GM12878 (cell line): ENCODE data around the gene PCNX4. TPM values are rescaled to one million over a fixed set of nuclear protein-coding genes. Genes with fewer than 3 reads are reported as not detected.

Experiments used
- ATAC-seq: fragments of 200-7000 bp; cut with Tn5 transposase; 3 replicates; pipeline ENCODE4 v1.9.1; 2020; ENCODE audit warnings: mild to moderate bottlenecking, moderate library complexity
- BruUV-seq: library from RNA; stranded (reverse); fragments of 400-500 nt; replicated peaks from 2 replicates; lab custom pipeline; 2021; lab: Mats Ljungman, UMichigan
- CTCF ChIA-PET: fragments of 300-600 bp; sonication (Branson Sonifier 250); formaldehyde crosslinking; extraction: SDS; loops from one replicate; lab custom pipeline; 2021; ENCODE audit warnings: inconsistent platforms; lab: Yijun Ruan, JAX
- POLR2A ChIA-PET: fragments of 350-600 bp; formaldehyde crosslinking; extraction: SDS; loops from one replicate; lab custom pipeline; 2021; ENCODE audit warnings: inconsistent platforms; lab: Charles Lee
- RAD21 ChIA-PET: fragments of 300-600 bp; sonication (Branson Sonifier 250); formaldehyde crosslinking; loops from one replicate; lab custom pipeline; 2023; ENCODE audit warnings: antibody characterized with exemption; ENCODE audit not compliant: unreplicated experiment; lab: Charles Lee
- SMC1A ChIA-PET: fragments of 300-600 bp; sonication (Branson Sonifier 250); formaldehyde crosslinking; loops from one replicate; lab custom pipeline; 2023; ENCODE audit not compliant: unreplicated experiment, uncharacterized antibody; lab: Charles Lee
- DNase-seq: peaks from one replicate; pipeline ENCODE4 v3.0.0-alpha.2; 2011; ENCODE audit warnings: low read depth, low spot score
- FAIRE-seq: peaks from 3 replicates; lab custom pipeline; 2011; peaks lifted over from hg19 to GRCh38; lab: Jason Lieb, UNC
- H2AFZ ChIP-seq: 2 replicates; pipeline ENCODE4 v1.6.0; 2011; ENCODE audit warnings: low read depth, low read length, control low read depth; ENCODE audit not compliant: control insufficient read depth
- H3K27ac ChIP-seq: 2 replicates; pipeline ENCODE4 v1.5.1; 2011; ENCODE audit warnings: control low read depth; ENCODE audit not compliant: control insufficient read depth, insufficient read depth
- H3K27me3 ChIP-seq, 2 experiments: replicated peaks in 1 of 2; 2 replicates each; pipeline versions ENCODE4 v1.6.0 to v1.6.1; 2011; ENCODE audit warnings: low read length in 1 of 2; ENCODE audit not compliant: control insufficient read depth in 2 of 2, insufficient read depth in 2 of 2
- H3K36me3 ChIP-seq, 2 experiments: 2 replicates each; pipeline ENCODE4 v1.5.1; 2011; ENCODE audit warnings: low read length in 1 of 2; ENCODE audit not compliant: control insufficient read depth in 2 of 2, insufficient read depth in 2 of 2
- H3K4me1 ChIP-seq: 2 replicates; pipeline ENCODE4 v1.6.1; 2011; ENCODE audit warnings: mild to moderate bottlenecking, low read length, moderate library complexity, mixed read lengths; ENCODE audit not compliant: control insufficient read depth, insufficient read depth
- H3K4me2 ChIP-seq: 2 replicates; pipeline ENCODE4 v1.6.0; 2011; ENCODE audit warnings: control low read depth; ENCODE audit not compliant: control insufficient read depth, insufficient read depth
- H3K4me3 ChIP-seq: fragments of 200-600 bp; sonication (generic); 2 replicates; pipeline ENCODE4 v1.5.1; 2016
- H3K79me2 ChIP-seq: 2 replicates; pipeline ENCODE4 v1.6.0; 2011; ENCODE audit warnings: low read length; ENCODE audit not compliant: control insufficient read depth, insufficient read depth
- H3K9ac ChIP-seq: 2 replicates; pipeline ENCODE4 v1.8.0; 2011; ENCODE audit warnings: low read length, control low read depth, mixed read lengths; ENCODE audit not compliant: control insufficient read depth, insufficient read depth
- H3K9me3 ChIP-seq: replicated peaks from 3 replicates; pipeline ENCODE4 v1.5.1; 2011; ENCODE audit warnings: mild to moderate bottlenecking, low read length; ENCODE audit not compliant: control insufficient read depth, insufficient read depth
- H4K20me1 ChIP-seq: 2 replicates; pipeline ENCODE4 v1.6.0; 2011; ENCODE audit not compliant: control insufficient read depth, insufficient read depth
- ATF7 ChIP-seq: fragments of 450-650 bp; IDR thresholded peaks from 2 replicates; pipeline ENCODE4 v1.6.1; 2016; ENCODE audit warnings: low read depth, mild to moderate bottlenecking
- IKZF2 ChIP-seq, 2 experiments: fragments of 450-650 bp; IDR thresholded peaks; 2 replicates each; pipeline ENCODE4 v1.6.1; 2017; ENCODE audit warnings: mild to moderate bottlenecking in 2 of 2, moderate library complexity in 2 of 2
- IRF4 ChIP-seq: IDR thresholded peaks from 2 replicates; pipeline ENCODE4 v1.6.1; 2011; ENCODE audit warnings: low read depth, low read length
- NFIC ChIP-seq: IDR thresholded peaks from 2 replicates; pipeline ENCODE4 v1.6.1; 2012; ENCODE audit warnings: low read depth, mild to moderate bottlenecking, inconsistent platforms, low read length, moderate library complexity
- NFYA ChIP-seq: IDR thresholded peaks from 2 replicates; pipeline ENCODE4 v1.6.1; 2011; ENCODE audit warnings: low read depth, mild to moderate bottlenecking, low read length, improper control_type of control experiment, borderline replicate concordance
- NR2C1 ChIP-seq: fragments of 450-650 bp; IDR thresholded peaks from 2 replicates; pipeline ENCODE4 v1.6.1; 2017; ENCODE audit warnings: antibody characterized with exemption, mild to moderate bottlenecking, moderate library complexity
- PAX8 ChIP-seq: fragments of 450-650 bp; IDR thresholded peaks from 2 replicates; pipeline ENCODE4 v1.6.1; 2017; ENCODE audit warnings: mild to moderate bottlenecking, moderate library complexity
- RB1 ChIP-seq: fragments of 450-650 bp; formaldehyde crosslinking; IDR thresholded peaks from 2 replicates; pipeline ENCODE4 v1.6.1; 2017; ENCODE audit warnings: mild to moderate bottlenecking, borderline replicate concordance
- RFX5 ChIP-seq: IDR thresholded peaks from 2 replicates; pipeline ENCODE4 v1.6.1; 2011; ENCODE audit warnings: low read depth, low read length, improper control_type of control experiment
- RUNX3 ChIP-seq: IDR thresholded peaks from 2 replicates; pipeline ENCODE4 v1.6.1; 2012; ENCODE audit warnings: low read length, inconsistent platforms
- SMAD1 ChIP-seq: fragments of 450-650 bp; IDR thresholded peaks from 2 replicates; pipeline ENCODE4 v1.6.1; 2018; ENCODE audit warnings: mild to moderate bottlenecking, low read depth; ENCODE audit not compliant: partially characterized antibody
- ZBTB33 ChIP-seq: fragments of 450-650 bp; IDR thresholded peaks from 2 replicates; pipeline ENCODE4 v1.6.1; 2017; ENCODE audit warnings: mild to moderate bottlenecking
- ZNF24 ChIP-seq: fragments of 450-650 bp; IDR thresholded peaks from 2 replicates; pipeline ENCODE4 v1.6.1; 2017; ENCODE audit warnings: antibody characterized with exemption, mild to moderate bottlenecking
- ZSCAN29 ChIP-seq: fragments of 450-650 bp; IDR thresholded peaks from 2 replicates; pipeline ENCODE4 v1.6.1; 2017; ENCODE audit warnings: mild to moderate bottlenecking, moderate library complexity
- ZZZ3 ChIP-seq: IDR thresholded peaks from 2 replicates; pipeline ENCODE4 v1.6.1; 2011; ENCODE audit warnings: low read depth; ENCODE audit not compliant: control insufficient read depth, insufficient read length
- WGBS: methylation state at CpG from one replicate; pipeline ENCODE4 v1.1.6; 2016; ENCODE audit warnings: low lambda C conversion rate; ENCODE audit not compliant: insufficient replicate concordance, insufficient coverage; ENCODE audit errors: missing lambda C conversion rate; 5-methylcytosine and 5-hydroxymethylcytosine counted together
- in situ Hi-C: fragments of 300-500 bp; cut with MboI; formaldehyde crosslinking; loops from 9 replicates; pipeline ENCODE4 v1.14.3; 2018; ENCODE audit warnings: mixed read lengths
- intact Hi-C: fragments of 100-400 bp; cut with micrococcal nuclease; formaldehyde crosslinking; loops from one replicate; pipeline ENCODE4 v1.14.2; 2022; ENCODE audit not compliant: unreplicated experiment
- polyA plus RNA-seq, 11 experiments: library from polyadenylated mRNA; depleted of rRNA in 4 of 11; unstranded in 6 of 11; stranded (reverse) in 5 of 11; fragments of >200 nt; fragmentation: Nextera tagmentation in 4 of 11; fragmentation: Illumina TruSeq in 1 of 11; extraction: Ambion mirVana in 4 of 11; extraction: Trizol in 1 of 11; gene quantifications; 1 replicate in 1 of 11; 2 replicates in 10 of 11; pipeline versions ENCODE4 v1.2.1 to v1.2.3, GENCODE V29; 2011 to 2016; ENCODE audit warnings: inconsistent platforms in 2 of 11, missing spikeins in 2 of 11, low read depth in 1 of 11
- total RNA-seq, 4 experiments: library from RNA; depleted of rRNA in 3 of 4; stranded (reverse); fragments of >200 nt in 3 of 4; fragmentation: Illumina TruSeq in 1 of 4; extraction: Trizol in 1 of 4; gene quantifications; 2 replicates each; pipeline versions ENCODE4 v1.2.1 to v1.2.3, GENCODE V29; 2013 to 2021
- TF ChIP-seq, protein P1 (sequence below): IDR thresholded peaks from 2 replicates; pipeline ENCODE4 v1.6.1; 2011; ENCODE audit warnings: mild to moderate bottlenecking, low read depth, low read length, moderate library complexity; ENCODE audit not compliant: insufficient replicate concordance
- TF ChIP-seq, protein P2 (sequence below): fragments of 450-650 bp; IDR thresholded peaks from 2 replicates; pipeline ENCODE4 v1.6.1; 2017; ENCODE audit warnings: mild to moderate bottlenecking, low read depth, inconsistent platforms; ENCODE audit not compliant: poor library complexity, severe bottlenecking
- TF ChIP-seq, protein P3 (sequence below): fragments of 450-650 bp; IDR thresholded peaks from 2 replicates; pipeline ENCODE4 v1.6.1; 2018; ENCODE audit warnings: borderline replicate concordance, mild to moderate bottlenecking; ENCODE audit not compliant: partially characterized antibody

The PCNX4 gene
- total and polyA plus RNA-seq, 10 of the 15 experiments (the other 5 are each of a cell fraction or from before 2014, with no cell fraction given), result 13.8 to 56.6 (median 39.4) TPM

GRCh38 chr14:60160422-60160821, 68.7 kb downstream of the PCNX4 start:
- Histone ChIP-seq H3K27me3 (no peaks in the 10 kb centered on the region), H3K9me3 (no peaks in the 10 kb centered on the region), H3K9ac (no peak overlapping the region), H2AFZ (no peak overlapping the region), H3K4me3 (no peak overlapping the region), H3K27ac (no peak overlapping the region), H3K79me2 (peaks cover 23% of the 10 kb centered on the region), H4K20me1 (no peaks in the 10 kb centered on the region), H3K4me2 (no peak overlapping the region), H3K4me1 (peaks cover 11% of the 10 kb centered on the region), H3K36me3 (peaks cover 0 to 5% of the 10 kb centered on the region in 2 experiments; a peak in 1 of 4 replicates)
- no TSS peak for BruUV-seq
- no peak for ATAC-seq
- in situ Hi-C loops (loop anchor here (25.0 kb wide), 1 partner anchor 673 kb away; the partner anchor contains the start of genes JKAMP and L3HYPDH), intact Hi-C loops (loop anchor here (10.0 kb wide), 1 partner anchor 676 kb away; the partner anchor contains the start of genes JKAMP and L3HYPDH)
- no peak for FAIRE-seq
- POLR2A ChIA-PET, result interaction anchor here (0.6 to 1.3 kb wide), 6 partner anchors 9 to 194 kb away, joined by 3 to 5 read pairs (median 4); no protein-coding TSS in a partner anchor
- SMC1A ChIA-PET, result interaction anchor here (0.7 to 11.2 kb wide), 7 partner anchors 9 to 164 kb away, joined by 3 to 149 read pairs (median 9); no protein-coding TSS in a partner anchor
- RAD21 ChIA-PET, result interaction anchor here (0.7 to 1.1 kb wide), 4 partner anchors 24 to 98 kb away, joined by 3 read pairs; no protein-coding TSS in a partner anchor
- WGBS, result 89% methylated on average over 7 of the region's 7 CpGs
- CTCF ChIA-PET, result interaction anchor here (0.7 to 9.2 kb wide), 7 partner anchors 23 to 398 kb away, joined by 3 to 149 read pairs (median 3); partner anchors contain the start of gene PCNX4
- no peak for DNase-seq
- TF ChIP-seq ZSCAN29 (no peak), IKZF2 (IDR thresholded peaks at IDR 0.05) (no peak), ZBTB33 (no peak), RUNX3 (no peak), RB1 (no peak), ZZZ3 (no peak), NR2C1 (no peak), ATF7 (no peak), RFX5 (no peak), ZNF24 (no peak), IRF4 (no peak), NFYA (no peak), SMAD1 (no peak), NFIC (no peak), PAX8 (no peak)
- TF ChIP-seq, protein P1, sequence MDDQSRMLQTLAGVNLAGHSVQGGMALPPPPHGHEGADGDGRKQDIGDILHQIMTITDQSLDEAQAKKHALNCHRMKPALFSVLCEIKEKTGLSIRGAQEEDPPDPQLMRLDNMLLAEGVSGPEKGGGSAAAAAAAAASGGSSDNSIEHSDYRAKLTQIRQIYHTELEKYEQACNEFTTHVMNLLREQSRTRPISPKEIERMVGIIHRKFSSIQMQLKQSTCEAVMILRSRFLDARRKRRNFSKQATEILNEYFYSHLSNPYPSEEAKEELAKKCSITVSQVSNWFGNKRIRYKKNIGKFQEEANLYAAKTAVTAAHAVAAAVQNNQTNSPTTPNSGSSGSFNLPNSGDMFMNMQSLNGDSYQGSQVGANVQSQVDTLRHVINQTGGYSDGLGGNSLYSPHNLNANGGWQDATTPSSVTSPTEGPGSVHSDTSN, result no peak
- TF ChIP-seq, protein P2, sequence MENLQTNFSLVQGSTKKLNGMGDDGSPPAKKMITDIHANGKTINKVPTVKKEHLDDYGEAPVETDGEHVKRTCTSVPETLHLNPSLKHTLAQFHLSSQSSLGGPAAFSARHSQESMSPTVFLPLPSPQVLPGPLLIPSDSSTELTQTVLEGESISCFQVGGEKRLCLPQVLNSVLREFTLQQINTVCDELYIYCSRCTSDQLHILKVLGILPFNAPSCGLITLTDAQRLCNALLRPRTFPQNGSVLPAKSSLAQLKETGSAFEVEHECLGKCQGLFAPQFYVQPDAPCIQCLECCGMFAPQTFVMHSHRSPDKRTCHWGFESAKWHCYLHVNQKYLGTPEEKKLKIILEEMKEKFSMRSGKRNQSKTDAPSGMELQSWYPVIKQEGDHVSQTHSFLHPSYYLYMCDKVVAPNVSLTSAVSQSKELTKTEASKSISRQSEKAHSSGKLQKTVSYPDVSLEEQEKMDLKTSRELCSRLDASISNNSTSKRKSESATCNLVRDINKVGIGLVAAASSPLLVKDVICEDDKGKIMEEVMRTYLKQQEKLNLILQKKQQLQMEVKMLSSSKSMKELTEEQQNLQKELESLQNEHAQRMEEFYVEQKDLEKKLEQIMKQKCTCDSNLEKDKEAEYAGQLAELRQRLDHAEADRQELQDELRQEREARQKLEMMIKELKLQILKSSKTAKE, result no peak
- TF ChIP-seq, protein P3, sequence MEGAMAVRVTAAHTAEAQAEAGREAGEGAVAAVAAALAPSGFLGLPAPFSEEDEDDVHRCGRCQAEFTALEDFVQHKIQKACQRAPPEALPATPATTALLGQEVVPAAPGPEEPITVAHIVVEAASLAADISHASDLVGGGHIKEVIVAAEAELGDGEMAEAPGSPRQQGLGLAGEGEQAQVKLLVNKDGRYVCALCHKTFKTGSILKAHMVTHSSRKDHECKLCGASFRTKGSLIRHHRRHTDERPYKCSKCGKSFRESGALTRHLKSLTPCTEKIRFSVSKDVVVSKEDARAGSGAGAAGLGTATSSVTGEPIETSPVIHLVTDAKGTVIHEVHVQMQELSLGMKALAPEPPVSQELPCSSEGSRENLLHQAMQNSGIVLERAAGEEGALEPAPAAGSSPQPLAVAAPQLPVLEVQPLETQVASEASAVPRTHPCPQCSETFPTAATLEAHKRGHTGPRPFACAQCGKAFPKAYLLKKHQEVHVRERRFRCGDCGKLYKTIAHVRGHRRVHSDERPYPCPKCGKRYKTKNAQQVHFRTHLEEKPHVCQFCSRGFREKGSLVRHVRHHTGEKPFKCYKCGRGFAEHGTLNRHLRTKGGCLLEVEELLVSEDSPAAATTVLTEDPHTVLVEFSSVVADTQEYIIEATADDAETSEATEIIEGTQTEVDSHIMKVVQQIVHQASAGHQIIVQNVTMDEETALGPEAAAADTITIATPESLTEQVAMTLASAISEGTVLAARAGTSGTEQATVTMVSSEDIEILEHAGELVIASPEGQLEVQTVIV, result no peak
